H9 (cell line): ENCODE data around the gene ASB10. TPM values are rescaled to one million over a fixed set of nuclear protein-coding genes. Genes with fewer than 3 reads are reported as not detected.
A peak's percentile ranks its signal among the peaks of the same experiment; 100 is the strongest.

ENCODE experiments used
- DNase-seq: peaks from one replicate; pipeline ENCODE4 v3.0.0-alpha.2; 2017
- H2AFZ ChIP-seq: one replicate; pipeline ENCODE4 v1.6.1; 2013; ENCODE audit warnings: mild to moderate bottlenecking, low read length, control low read depth, moderate library complexity
- H2AK5ac ChIP-seq: 2 replicates; pipeline ENCODE4 v1.6.1; 2013; ENCODE audit warnings: low read length, control low read depth, mixed read lengths; ENCODE audit not compliant: insufficient read length
- H2BK120ac ChIP-seq: one replicate; pipeline ENCODE4 v1.6.1; 2013; ENCODE audit warnings: low read depth, mild to moderate bottlenecking, low read length, control low read depth, inconsistent platforms; ENCODE audit not compliant: poor library complexity, severe bottlenecking
- H2BK12ac ChIP-seq: 2 replicates; pipeline ENCODE4 v1.6.1; 2013; ENCODE audit warnings: low read length, control low read depth, mixed read lengths, low read depth; ENCODE audit not compliant: insufficient read length
- H2BK15ac ChIP-seq: 2 replicates; pipeline ENCODE4 v1.6.1; 2013; ENCODE audit warnings: low read depth, low read length, control low read depth
- H2BK20ac ChIP-seq: one replicate; pipeline ENCODE4 v1.6.1; 2013; ENCODE audit warnings: low read depth, mild to moderate bottlenecking, low read length, control low read depth, inconsistent platforms; ENCODE audit not compliant: poor library complexity, severe bottlenecking
- H2BK5ac ChIP-seq: 2 replicates; pipeline ENCODE4 v1.6.1; 2013; ENCODE audit warnings: low read length, control low read depth, mixed read lengths; ENCODE audit not compliant: insufficient read length
- H3K14ac ChIP-seq: 2 replicates; pipeline ENCODE4 v1.6.1; 2013; ENCODE audit warnings: low read length, control low read depth; ENCODE audit not compliant: insufficient read depth
- H3K18ac ChIP-seq: 2 replicates; pipeline ENCODE4 v1.6.1; 2013; ENCODE audit warnings: low read depth, mild to moderate bottlenecking, mixed read lengths, low read length, control low read depth; ENCODE audit not compliant: insufficient read length
- H3K23ac ChIP-seq: 2 replicates; pipeline ENCODE4 v1.6.1; 2013; ENCODE audit warnings: low read length, control low read depth, mixed read lengths, low read depth; ENCODE audit not compliant: insufficient read length
- H3K23me2 ChIP-seq: 2 replicates; pipeline ENCODE4 v1.6.1; 2013; ENCODE audit warnings: low read depth, mild to moderate bottlenecking, mixed read lengths, low read length, control low read depth; ENCODE audit not compliant: insufficient read length, poor library complexity, severe bottlenecking
- H3K27ac ChIP-seq: 2 replicates; pipeline ENCODE4 v1.5.1; 2013; ENCODE audit warnings: low read length, control low read depth, mixed read lengths, low read depth; ENCODE audit not compliant: insufficient read length
- H3K27me3 ChIP-seq: 2 replicates; pipeline ENCODE4 v1.6.1; 2013; ENCODE audit warnings: low read length, control low read depth, inconsistent platforms; ENCODE audit not compliant: insufficient read depth
- H3K4ac ChIP-seq: 2 replicates; pipeline ENCODE4 v1.6.1; 2013; ENCODE audit warnings: low read depth, mild to moderate bottlenecking, control low read depth, inconsistent platforms, low read length, moderate library complexity
- H3K4me1 ChIP-seq: 2 replicates; pipeline ENCODE4 v1.6.1; 2013; ENCODE audit warnings: low read length, control low read depth, inconsistent platforms; ENCODE audit not compliant: insufficient read depth
- H3K4me2 ChIP-seq: 2 replicates; pipeline ENCODE4 v1.6.1; 2013; ENCODE audit warnings: low read length, control low read depth, mixed read lengths; ENCODE audit not compliant: insufficient read length, insufficient read depth
- H3K56ac ChIP-seq: 2 replicates; pipeline ENCODE4 v1.6.1; 2013; ENCODE audit warnings: low read depth, mild to moderate bottlenecking, mixed read lengths, low read length, control low read depth; ENCODE audit not compliant: insufficient read length
- H3K79me1 ChIP-seq: 2 replicates; pipeline ENCODE4 v1.6.1; 2013; ENCODE audit warnings: low read depth, mild to moderate bottlenecking, moderate library complexity, low read length, control low read depth, inconsistent platforms; ENCODE audit not compliant: insufficient read depth, poor library complexity, severe bottlenecking
- H3K79me2 ChIP-seq: 2 replicates; pipeline ENCODE4 v1.6.1; 2013; ENCODE audit warnings: low read length, control low read depth, inconsistent platforms; ENCODE audit not compliant: insufficient read depth
- H3K9ac ChIP-seq: 2 replicates; pipeline ENCODE4 v1.6.1; 2013; ENCODE audit warnings: low read length, control low read depth, mixed read lengths; ENCODE audit not compliant: insufficient read length; ENCODE audit errors: extremely low read depth
- H3K9me3 ChIP-seq: one replicate; pipeline ENCODE4 v1.6.1; 2013; ENCODE audit warnings: low read depth, low read length, inconsistent platforms; ENCODE audit not compliant: control insufficient read depth
- H3T11ph ChIP-seq: one replicate; pipeline ENCODE4 v1.6.1; 2013; ENCODE audit warnings: mild to moderate bottlenecking, low read length, control low read depth, inconsistent platforms
- H4K20me1 ChIP-seq: one replicate; pipeline ENCODE4 v1.6.1; 2013; ENCODE audit not compliant: control insufficient read depth, insufficient read length, insufficient read depth
- H4K5ac ChIP-seq: 2 replicates; pipeline ENCODE4 v1.6.1; 2013; ENCODE audit warnings: low read depth, mild to moderate bottlenecking, mixed read lengths, low read length, control low read depth; ENCODE audit not compliant: insufficient read length
- H4K8ac ChIP-seq: replicated peaks from 2 replicates; pipeline ENCODE4 v1.6.1; 2013; ENCODE audit warnings: low read length, control low read depth, mixed read lengths, low read depth; ENCODE audit not compliant: insufficient read length
- H4K91ac ChIP-seq: 2 replicates; pipeline ENCODE4 v1.6.1; 2013; ENCODE audit warnings: low read depth, mild to moderate bottlenecking, moderate library complexity, mixed read lengths, low read length, control low read depth; ENCODE audit not compliant: insufficient read length
- H3K27ac Mint-ChIP-seq, 3 experiments: 2 replicates in 2 of 3; 3 replicates in 1 of 3; pipeline ENCODE4 v1.8.0; 2020 to 2021; ENCODE audit warnings: mixed read lengths in 3 of 3, mild to moderate bottlenecking in 1 of 3, moderate library complexity in 1 of 3
- H3K27me3 Mint-ChIP-seq: 2 replicates; pipeline ENCODE4 v1.8.0; 2021; ENCODE audit warnings: low read depth, mild to moderate bottlenecking, moderate library complexity, mixed read lengths
- H3K36me3 Mint-ChIP-seq, 3 experiments: 2 replicates in 2 of 3; 3 replicates in 1 of 3; pipeline ENCODE4 v1.8.0; 2020 to 2021; ENCODE audit warnings: low read depth in 3 of 3, mixed read lengths in 3 of 3; ENCODE audit not compliant: insufficient read depth in 1 of 3
- H3K4me1 Mint-ChIP-seq, 2 experiments: 2 replicates each; pipeline ENCODE4 v1.8.0; 2020; ENCODE audit warnings: mixed read lengths in 2 of 2
- H3K4me3 Mint-ChIP-seq, 2 experiments: 2 replicates in 1 of 2; 3 replicates in 1 of 2; pipeline ENCODE4 v1.8.0; 2020 to 2021; ENCODE audit warnings: mild to moderate bottlenecking in 2 of 2, mixed read lengths in 2 of 2, moderate library complexity in 1 of 2
- H3K9me3 Mint-ChIP-seq, 2 experiments: 2 replicates in 1 of 2; 3 replicates in 1 of 2; pipeline ENCODE4 v1.8.0; 2020; ENCODE audit warnings: mild to moderate bottlenecking in 2 of 2, mixed read lengths in 2 of 2, moderate library complexity in 1 of 2
- WGBS: extraction: QIAGEN DNeasy Blood & Tissue Kit; methylation state at CpG from one replicate; pipeline ENCODE4 v1.1.7; 2013; ENCODE audit warnings: missing lambda C conversion rate, low lambda C conversion rate, mixed read lengths; ENCODE audit not compliant: insufficient read length; ENCODE audit errors: extremely low coverage; 5-methylcytosine and 5-hydroxymethylcytosine counted together
- total RNA-seq: library from RNA; stranded (reverse); gene quantifications from 2 replicates; pipeline ENCODE4 v1.2.1, GENCODE V29; 2021
- TF ChIP-seq, protein P1 (sequence below): fragments of 200-600 bp; sonication (generic); conservative IDR thresholded peaks from 3 replicates; pipeline ENCODE4 v1.8.0; 2021; ENCODE audit warnings: antibody characterized with exemption, mild to moderate bottlenecking

ASB10 gene
- total RNA-seq, 1 experiment from 2014 or later = not detected

DNA sequence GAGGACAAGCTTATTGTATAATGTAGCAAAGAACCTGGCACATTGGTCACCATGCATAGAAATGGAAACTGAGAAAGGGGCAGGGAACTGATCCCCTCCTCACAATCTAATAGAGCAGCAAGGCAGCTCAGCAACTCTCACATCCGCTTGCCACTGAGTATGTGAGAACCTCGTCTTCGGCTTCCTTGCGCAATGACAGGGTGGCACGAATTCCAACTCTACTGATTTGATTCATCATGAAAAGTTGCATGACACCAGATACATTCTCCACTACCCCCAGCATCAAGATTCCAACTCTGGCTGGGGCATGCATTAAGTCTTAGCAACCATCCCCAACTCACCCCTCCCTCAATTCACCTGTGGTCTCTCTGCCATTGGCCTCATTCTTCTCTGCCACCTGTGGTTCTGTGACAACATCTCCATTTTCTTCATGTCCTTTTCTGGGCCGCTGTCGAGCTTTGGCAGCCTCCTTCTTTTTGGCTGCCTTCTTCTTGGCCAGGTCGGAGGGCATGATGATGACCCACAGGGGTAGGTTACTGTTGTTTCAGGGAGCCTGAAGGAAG is 39.0 kb upstream of the ASB10 start:
- Mint-ChIP-seq H3K36me3 (peaks cover 28 to 50% (median 39%) of the 10 kb centered on the region in 3 experiments; a peak in 6 of 7 replicates), H3K27ac (no peak overlapping the region), H3K27me3 (no peaks in the 10 kb centered on the region; the same call in 1 of the 2 replicates)

More for the DNA sequence above, 39.0 kb upstream of the ASB10 start:
- no peak overlapping the region for H2AK5ac ChIP-seq
- H3K79me1 ChIP-seq = no peaks in the 10 kb centered on the region
- H3K23ac ChIP-seq = no peak overlapping the region
- no peak overlapping the region for H2AFZ ChIP-seq
- H2BK120ac ChIP-seq = no peak overlapping the region
- H3K18ac ChIP-seq = no peak overlapping the region
- H3K4ac ChIP-seq = no peak overlapping the region
- peak overlapping the region; percentile 76 for H3K4me2 ChIP-seq
- peak overlapping the region; percentile 52 for H3K9ac ChIP-seq
- no peak overlapping the region for H2BK15ac ChIP-seq
- Mint-ChIP-seq H3K9me3 (no peaks in the 10 kb centered on the region), H3K4me3 (peak overlapping the region; percentile 97 to 98), H3K4me1 (peaks cover 23 to 26% of the 10 kb centered on the region in 2 experiments)
- H4K20me1 ChIP-seq = no peaks in the 10 kb centered on the region
- no peak overlapping the region for H3K56ac ChIP-seq
- H3K27me3 ChIP-seq = no peaks in the 10 kb centered on the region
- no peak overlapping the region for H3K27ac ChIP-seq
- peaks cover 7% of the 10 kb centered on the region for H3K23me2 ChIP-seq
- H3T11ph ChIP-seq = no peak overlapping the region
- H2BK5ac ChIP-seq = no peak overlapping the region
- H3K9me3 ChIP-seq = no peaks in the 10 kb centered on the region
- no peak overlapping the region for H2BK20ac ChIP-seq
- H4K91ac ChIP-seq = no peak overlapping the region
- TF ChIP-seq, protein P1, sequence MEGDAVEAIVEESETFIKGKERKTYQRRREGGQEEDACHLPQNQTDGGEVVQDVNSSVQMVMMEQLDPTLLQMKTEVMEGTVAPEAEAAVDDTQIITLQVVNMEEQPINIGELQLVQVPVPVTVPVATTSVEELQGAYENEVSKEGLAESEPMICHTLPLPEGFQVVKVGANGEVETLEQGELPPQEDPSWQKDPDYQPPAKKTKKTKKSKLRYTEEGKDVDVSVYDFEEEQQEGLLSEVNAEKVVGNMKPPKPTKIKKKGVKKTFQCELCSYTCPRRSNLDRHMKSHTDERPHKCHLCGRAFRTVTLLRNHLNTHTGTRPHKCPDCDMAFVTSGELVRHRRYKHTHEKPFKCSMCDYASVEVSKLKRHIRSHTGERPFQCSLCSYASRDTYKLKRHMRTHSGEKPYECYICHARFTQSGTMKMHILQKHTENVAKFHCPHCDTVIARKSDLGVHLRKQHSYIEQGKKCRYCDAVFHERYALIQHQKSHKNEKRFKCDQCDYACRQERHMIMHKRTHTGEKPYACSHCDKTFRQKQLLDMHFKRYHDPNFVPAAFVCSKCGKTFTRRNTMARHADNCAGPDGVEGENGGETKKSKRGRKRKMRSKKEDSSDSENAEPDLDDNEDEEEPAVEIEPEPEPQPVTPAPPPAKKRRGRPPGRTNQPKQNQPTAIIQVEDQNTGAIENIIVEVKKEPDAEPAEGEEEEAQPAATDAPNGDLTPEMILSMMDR = no peak
- no peak overlapping the region for H2BK12ac ChIP-seq
- no peak overlapping the region for H4K5ac ChIP-seq
- no peaks in the 10 kb centered on the region; the same call in 1 of the 2 replicates for H3K4me1 ChIP-seq
- peaks cover 3% of the 10 kb centered on the region; the same call in 1 of the 2 replicates for H3K79me2 ChIP-seq
- H3K14ac ChIP-seq = no peak overlapping the region
- no peak for DNase-seq
- WGBS = no CpG with 5 or more reads among the region's 8 CpGs
- no peak overlapping the region for H4K8ac ChIP-seq
